Gastroesophageal sphincter (tissue), 4 donors: ENCODE data around the gene SLC39A11. TPM values are rescaled to one million over a fixed set of nuclear protein-coding genes. Genes with fewer than 3 reads are reported as not detected.
"Not testable (repeated sequence)": the region's sequence is repeated elsewhere in the genome, so short reads cannot be mapped to it uniquely, and the experiment has no call there.

ENCODE experiments used
- ATAC-seq: fragments of 150-250 bp; one replicate; pipeline ENCODE4 v1.9.1; 2016; ENCODE audit warnings: mild to moderate bottlenecking, moderate library complexity
- H3K27ac ChIP-seq, 4 donors: fragments of 200-600 bp; sonication (generic) in 3 of 4; 1 replicate in 3 of 4; 2 replicates in 1 of 4; pipeline ENCODE4 v1.5.1; 2016 to 2019
- H3K27me3 ChIP-seq: fragments of 200-600 bp; sonication (generic); one replicate; pipeline ENCODE4 v1.5.1; 2019
- H3K36me3 ChIP-seq, 2 donors: fragments of 200-600 bp; sonication (generic); one replicate each; pipeline ENCODE4 v1.5.1; 2019; ENCODE audit warnings: control low read depth in 1 of 2
- H3K4me1 ChIP-seq, 3 donors: fragments of 200-600 bp; sonication (generic); 1 replicate in 2 of 3; 2 replicates in 1 of 3; pipeline ENCODE4 v1.5.1; 2016 to 2019; ENCODE audit warnings: control low read depth in 2 of 3
- H3K4me3 ChIP-seq, 2 donors: fragments of 200-600 bp; sonication (generic); one replicate each; pipeline ENCODE4 v1.5.1; 2019; ENCODE audit warnings: mild to moderate bottlenecking in 1 of 2, moderate library complexity in 1 of 2
- H3K9me3 ChIP-seq, 3 donors: fragments of 200-600 bp; sonication (generic); one replicate each; pipeline ENCODE4 v1.5.1; 2017 to 2019; ENCODE audit warnings: control low read depth in 2 of 3
- CTCF ChIP-seq, 4 experiments: fragments of 200-600 bp in 2 of 4; fragments of 450-650 bp in 2 of 4; sonication (generic) in 1 of 4; IDR thresholded peaks; one replicate each; pipeline ENCODE4 v1.5.1; 2017 to 2019; ENCODE audit warnings: antibody characterized with exemption in 4 of 4, mild to moderate bottlenecking in 2 of 4, moderate library complexity in 2 of 4
- EP300 ChIP-seq: sonication (generic); formaldehyde crosslinking; IDR thresholded peaks from one replicate; pipeline ENCODE4 v1.6.1; 2017; ENCODE audit warnings: antibody characterized with exemption, mild to moderate bottlenecking
- POLR2A ChIP-seq, 2 donors: fragments of 450-650 bp; IDR thresholded peaks; one replicate each; pipeline ENCODE4 v1.6.1; 2017; ENCODE audit warnings: antibody characterized with exemption in 2 of 2, mild to moderate bottlenecking in 2 of 2, moderate library complexity in 1 of 2
- POLR2AphosphoS5 ChIP-seq: sonication (generic); formaldehyde crosslinking; IDR thresholded peaks from one replicate; pipeline ENCODE4 v1.6.1; 2017; ENCODE audit warnings: antibody characterized with exemption
- WGBS, 2 donors: methylation state at CpG; one replicate each; pipeline ENCODE4 v1.1.5; 2018; ENCODE audit warnings: low coverage in 1 of 2; 5-methylcytosine and 5-hydroxymethylcytosine counted together
- total RNA-seq, 4 donors: library from RNA; depleted of rRNA; stranded (reverse); fragments of >200 nt; gene quantifications; one replicate each; pipeline ENCODE4 v1.1.0, GENCODE V29; 2016

The SLC39A11 gene
- total RNA-seq, 4 donors from 2014 or later, result 11.6 to 16.8 (median 14.5) TPM

- Histone ChIP-seq H3K27me3 (no peaks in the 10 kb centered on the region), H3K36me3 (peaks cover 0 to 39% of the 10 kb centered on the region in 2 donors), H3K4me3 (no peak overlapping the region), H3K9me3 (peaks cover 0 to 23% (median 0%) of the 10 kb centered on the region in 3 donors), H3K27ac (no peak overlapping the region), H3K4me1 (no peaks in the 10 kb centered on the region)
- ATAC-seq, result no peak
- TF ChIP-seq CTCF (IDR thresholded peaks at IDR 0.05) (no peak), POLR2AphosphoS5 (no peak), POLR2A (IDR thresholded peaks at IDR 0.05) (no peak), EP300 (no peak)
- 29 to 44% methylated on average over 1 of the region's 1 CpG for WGBS, 2 donors
Observed at GRCh38 chr17:72825218-72825617, 267.3 kb downstream of the SLC39A11 start.

DNA sequence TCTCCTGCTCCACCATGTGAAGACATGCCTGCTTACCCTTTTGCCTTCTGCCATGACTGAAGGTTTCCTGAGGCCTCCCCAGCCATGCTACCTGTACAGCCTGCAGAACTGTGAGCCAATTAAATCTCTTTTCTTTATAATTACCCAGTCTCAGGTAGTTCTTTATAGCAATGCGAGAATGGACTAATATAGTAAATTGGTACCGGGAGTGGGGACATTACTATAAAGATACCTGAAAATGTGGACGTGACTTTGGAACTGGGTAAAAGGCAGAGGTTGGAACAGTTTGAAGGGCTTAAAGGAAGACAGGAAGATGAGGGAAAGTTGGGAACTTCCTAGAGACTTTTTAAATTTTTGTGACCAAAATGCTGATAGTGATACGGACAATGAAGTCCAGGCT is 268.2 kb downstream of the SLC39A11 start:
- H3K27me3 ChIP-seq, H3K4me1 ChIP-seq, H3K4me3 ChIP-seq, H3K27ac ChIP-seq, ATAC-seq: not testable (repeated sequence)
- 100% methylated on average over 1 of the region's 4 CpGs for WGBS, 2 donors
- peaks cover 0 to 23% (median 0%) of the 10 kb centered on the region in 3 donors for H3K9me3 ChIP-seq
- peaks cover 0 to 43% of the 10 kb centered on the region in 2 donors for H3K36me3 ChIP-seq

DNA sequence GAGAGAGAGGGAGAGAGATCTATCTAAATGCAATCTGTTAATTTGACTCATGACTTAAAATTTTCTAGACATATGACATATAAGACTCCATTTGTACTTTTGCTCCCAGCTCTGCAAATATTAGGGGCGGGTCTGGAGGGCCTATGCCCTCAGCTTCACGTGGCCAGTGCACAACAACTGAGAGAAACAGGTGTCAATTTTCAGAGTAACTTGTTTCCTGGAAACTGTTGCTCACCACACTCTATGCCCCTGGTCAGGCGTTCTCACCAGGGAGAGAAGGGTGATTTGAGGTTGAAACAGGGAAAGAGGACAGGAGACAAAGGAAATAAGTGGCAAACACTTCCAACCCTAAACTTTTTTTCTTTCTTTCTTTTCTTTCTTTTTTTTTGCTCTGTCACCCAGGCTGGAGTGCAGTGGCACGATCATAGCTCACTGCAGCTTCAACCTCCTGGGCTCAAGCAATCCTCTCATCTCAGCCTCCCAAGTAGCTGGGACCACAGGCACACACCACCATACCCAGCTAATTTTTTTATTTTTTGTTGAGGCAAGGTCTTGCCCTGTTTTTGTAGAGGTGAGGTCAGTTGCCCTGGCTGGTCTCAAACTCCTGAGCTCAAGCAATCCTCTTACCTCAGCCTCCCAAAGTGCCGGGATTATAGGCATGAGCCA is 270.0 kb downstream of the SLC39A11 start:
- H3K9me3 ChIP-seq, result peaks cover 0 to 23% (median 0%) of the 10 kb centered on the region in 3 donors
- H3K27ac ChIP-seq, result no peak overlapping the region
- no peak for TF ChIP-seq CTCF (IDR thresholded peaks at IDR 0.05)
- TF ChIP-seq POLR2AphosphoS5, result no peak
- no peak for TF ChIP-seq EP300
- no peak for TF ChIP-seq POLR2A (IDR thresholded peaks at IDR 0.05)
- no peak for ATAC-seq
- H3K27me3 ChIP-seq, result no peaks in the 10 kb centered on the region
- H3K36me3 ChIP-seq, result peaks cover 0 to 39% of the 10 kb centered on the region in 2 donors
- H3K4me1 ChIP-seq, result no peaks in the 10 kb centered on the region
- WGBS, 2 donors, result 92 to 100% methylated on average over 1 to 3 of the region's 5 CpGs
- no peak overlapping the region for H3K4me3 ChIP-seq

- WGBS, 2 donors, result 73% methylated on average over 6 to 7 of the region's 7 CpGs
- H3K4me1 ChIP-seq, result no peaks in the 10 kb centered on the region
- no peaks in the 10 kb centered on the region for H3K27me3 ChIP-seq
- no peak for ATAC-seq
- H3K4me3 ChIP-seq, result no peak overlapping the region
- H3K36me3 ChIP-seq, result peaks cover 0 to 46% of the 10 kb centered on the region in 2 donors
- H3K9me3 ChIP-seq, result peaks cover 0 to 5% (median 0%) of the 10 kb centered on the region in 3 donors
- H3K27ac ChIP-seq, result no peak overlapping the region
- no peak for TF ChIP-seq EP300
- TF ChIP-seq POLR2AphosphoS5, result no peak
- no peak for TF ChIP-seq CTCF (IDR thresholded peaks at IDR 0.05)
- no peak for TF ChIP-seq POLR2A (IDR thresholded peaks at IDR 0.05)
Observed at GRCh38 chr17:72816406-72816805, 276.1 kb downstream of the SLC39A11 start.

GRCh38 chr17:72813481-72813880 is 279.0 kb downstream of the SLC39A11 start:
- WGBS, 2 donors, result 89 to 92% methylated on average over 4 to 5 of the region's 5 CpGs
- H3K4me3 ChIP-seq, result no peak overlapping the region
- no peaks in the 10 kb centered on the region for H3K4me1 ChIP-seq
- ATAC-seq, result no peak
- no peaks in the 10 kb centered on the region for H3K27me3 ChIP-seq
- peaks cover 0 to 15% (median 0%) of the 10 kb centered on the region in 3 donors for H3K9me3 ChIP-seq
- peaks cover 0 to 49% of the 10 kb centered on the region in 2 donors for H3K36me3 ChIP-seq
- H3K27ac ChIP-seq, result no peak overlapping the region
- TF ChIP-seq POLR2A (IDR thresholded peaks at IDR 0.05), result no peak
- no peak for TF ChIP-seq POLR2AphosphoS5
- TF ChIP-seq EP300, result no peak
- TF ChIP-seq CTCF (IDR thresholded peaks at IDR 0.05), result no peak
